NCI-H2227 treated with DMSO at 0.1 percent for 48 hours (cell line): ENCODE measurements around the gene CUL1.

ENCODE experiments used
- DNase-seq: peaks from one replicate; lab custom pipeline; 2025; lab: John Stamatoyannopoulos, UW

CUL1 gene

DNA sequence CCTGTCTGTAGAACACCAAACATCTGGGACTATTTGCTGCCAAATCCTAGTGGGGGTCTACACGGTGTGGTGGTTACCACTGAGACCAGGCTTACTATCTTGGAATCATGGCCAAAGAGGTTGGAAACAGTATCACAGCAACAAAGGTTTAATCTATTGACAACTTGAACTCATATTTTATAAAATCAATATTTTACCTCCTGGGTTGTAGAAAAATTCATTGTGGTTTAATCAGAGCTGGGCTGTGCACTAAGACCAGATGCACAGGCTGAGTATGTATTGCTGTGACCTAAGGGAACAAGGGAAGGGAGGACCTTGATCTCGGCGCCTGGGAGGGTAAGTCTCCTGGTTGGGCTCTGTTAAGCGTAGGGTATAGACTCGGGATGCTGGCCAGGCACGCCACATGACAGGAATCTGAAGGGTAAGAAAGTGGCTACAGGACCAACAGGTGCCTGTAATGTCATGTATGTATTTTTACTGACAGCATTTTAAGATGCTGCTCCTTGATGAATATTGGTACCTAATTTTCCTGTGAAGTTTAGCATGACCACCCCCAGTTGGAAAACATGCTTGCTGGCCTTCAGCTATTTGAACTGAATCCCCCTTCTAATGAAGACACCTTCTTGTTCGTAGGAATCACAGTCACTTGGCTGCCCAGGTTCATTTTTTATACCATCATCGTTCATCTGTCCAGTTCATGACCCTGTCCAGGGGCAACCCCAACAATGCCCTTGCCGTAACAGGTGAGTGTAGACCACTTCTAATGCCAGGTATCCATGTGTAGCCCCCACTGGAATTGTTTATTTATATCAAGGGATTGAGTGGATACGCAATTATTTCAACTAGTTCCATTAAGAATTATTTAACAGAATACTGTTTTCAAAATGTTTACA is 105.9 kb downstream of the CUL1 start:
- no peak for DNase-seq

DNA sequence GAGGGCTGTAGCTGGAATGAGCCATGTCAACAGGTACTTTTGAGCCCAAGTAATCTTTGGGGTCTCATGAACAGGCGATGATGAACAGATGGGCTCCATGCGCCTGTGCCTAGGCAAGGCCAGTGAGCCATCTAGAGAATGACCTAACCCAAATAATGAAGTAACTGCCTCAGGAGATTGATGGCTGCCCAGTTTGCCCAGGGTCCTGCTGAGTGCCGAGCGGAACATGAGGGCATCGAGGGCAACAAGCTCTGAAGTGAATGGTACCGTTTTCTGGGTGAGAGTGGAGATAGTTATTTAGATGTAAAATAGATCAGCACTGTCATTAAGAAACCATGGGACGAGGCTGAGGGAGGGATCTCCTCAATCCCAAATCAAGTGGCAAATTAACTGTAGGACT is 107.5 kb downstream of the CUL1 start:
- DNase-seq = no peak

DNA sequence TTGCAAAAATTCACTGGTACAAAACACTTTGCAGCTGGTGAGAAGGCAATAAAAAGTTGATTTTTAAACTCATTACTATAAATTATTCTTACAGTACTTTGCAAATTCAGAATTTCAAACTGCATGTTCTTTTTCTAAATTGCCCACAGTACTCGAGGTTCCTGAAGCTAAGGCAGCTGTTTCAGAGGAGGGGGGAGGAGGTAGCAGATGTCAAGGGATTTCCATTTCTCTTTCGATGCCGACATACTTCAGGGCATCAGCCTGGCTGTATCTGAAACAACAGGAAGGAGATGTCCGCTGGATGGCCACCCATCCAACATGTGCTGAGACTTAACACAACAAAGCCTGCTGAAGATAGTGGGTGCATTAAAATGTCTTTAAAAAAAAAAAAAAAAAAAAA is 108.7 kb downstream of the CUL1 start:
- no peak for DNase-seq

DNA sequence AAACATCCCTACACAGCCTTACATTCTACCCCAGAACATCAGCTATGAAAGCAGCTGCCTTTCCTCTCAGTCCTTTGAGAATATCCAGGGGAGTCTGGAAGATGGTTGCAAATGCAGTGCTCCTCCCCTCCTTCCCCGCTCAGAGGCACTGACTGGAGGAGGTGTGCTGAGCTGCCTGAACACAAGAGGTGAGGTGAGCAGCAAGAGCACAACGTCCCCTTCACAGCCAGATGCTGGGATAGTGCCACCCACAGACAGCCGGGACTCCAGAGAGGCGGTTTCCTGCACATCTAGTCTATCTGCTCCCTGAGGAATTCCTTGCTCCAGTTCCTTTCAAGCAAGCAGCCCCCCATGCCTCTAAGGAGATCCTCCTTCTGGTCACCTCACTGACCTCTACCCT is 111.2 kb downstream of the CUL1 start:
- no peak for DNase-seq

DNA sequence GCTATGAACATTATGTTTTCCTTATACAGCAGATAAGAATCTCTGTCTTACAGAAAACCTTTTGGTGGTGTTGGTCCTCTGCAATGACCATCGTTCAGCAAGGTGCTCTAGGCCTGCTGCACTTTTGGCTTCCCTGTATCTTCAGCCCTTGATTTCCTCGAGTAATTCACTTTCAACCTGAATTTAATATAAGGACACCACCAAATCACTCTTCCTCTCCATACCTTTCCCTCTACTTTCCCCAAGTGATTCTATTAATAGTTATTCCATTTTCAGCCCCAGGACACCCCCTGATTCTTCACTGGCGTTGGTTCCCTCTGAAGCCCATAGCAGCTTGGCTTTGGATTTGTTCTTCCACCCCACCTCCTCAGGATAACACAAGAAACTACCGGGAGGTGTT is 113.2 kb downstream of the CUL1 start:
- no peak for DNase-seq

DNA sequence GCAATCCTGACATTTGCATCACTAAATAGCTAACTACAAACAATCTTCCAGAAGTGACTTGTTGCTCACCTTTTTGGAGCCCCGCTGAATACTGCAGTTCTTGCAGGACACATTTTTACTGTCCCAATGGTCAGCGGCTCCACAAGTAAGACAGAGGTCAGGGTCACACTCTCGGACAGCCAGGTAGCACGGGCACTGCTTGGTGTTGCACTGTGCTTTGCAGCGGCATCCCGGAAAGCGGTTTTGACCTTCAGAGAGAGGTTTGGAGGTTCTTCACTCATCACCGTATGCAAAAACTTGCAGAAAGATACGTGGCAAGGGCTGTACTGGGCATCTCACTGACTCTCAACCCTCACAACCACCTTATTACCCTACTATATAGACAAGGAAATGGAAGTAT is 115.2 kb downstream of the CUL1 start:
- no peak for DNase-seq

DNA sequence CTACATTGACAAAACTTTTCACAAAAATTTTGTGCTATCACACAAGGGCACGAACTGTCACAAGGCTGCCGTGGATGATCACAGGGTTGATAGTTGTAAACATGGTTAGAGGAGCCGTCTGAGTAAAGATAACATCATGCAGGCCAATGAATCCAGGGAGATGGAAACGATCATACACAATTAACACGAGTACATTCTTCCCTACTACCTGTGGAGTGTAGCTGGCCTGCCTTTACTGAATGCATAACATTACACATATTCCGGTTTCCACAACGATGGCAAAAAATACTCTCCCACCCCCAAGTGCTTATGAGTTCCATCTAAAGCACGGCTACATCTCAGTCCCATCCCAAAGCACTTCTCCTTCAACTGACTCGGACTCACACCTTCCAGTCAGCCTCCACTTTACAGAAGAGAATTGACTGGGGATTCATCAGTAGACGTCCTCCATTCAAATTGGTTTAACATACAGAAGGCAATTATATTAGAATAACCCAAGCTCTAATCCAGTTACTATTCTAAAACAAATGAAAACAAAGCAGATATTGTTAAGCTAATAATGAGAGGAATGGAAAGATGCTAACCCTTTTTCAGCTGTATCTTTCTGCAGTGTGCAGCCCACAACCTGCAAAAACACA is 116.3 kb downstream of the CUL1 start:
- no peak for DNase-seq

DNA sequence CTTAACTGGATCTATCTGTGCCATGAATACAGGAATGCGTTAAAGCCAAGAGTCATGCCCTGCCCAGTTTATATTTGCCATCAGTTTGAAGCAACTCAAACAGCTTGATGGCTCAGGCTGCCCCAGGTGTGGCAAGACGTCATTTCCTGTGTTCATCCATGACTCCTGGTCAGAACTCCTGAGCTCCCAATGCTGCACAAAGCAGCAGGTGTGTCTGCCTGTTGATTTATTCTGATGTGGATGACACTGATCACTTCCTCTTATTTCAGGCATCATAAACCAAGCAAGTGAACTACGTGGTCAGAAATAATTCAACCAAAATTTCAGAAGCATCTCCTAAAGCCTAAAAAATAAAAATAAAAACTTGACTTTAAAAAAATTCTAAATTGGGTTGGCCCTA is 116.9 kb downstream of the CUL1 start:
- DNase-seq = no peak

DNA sequence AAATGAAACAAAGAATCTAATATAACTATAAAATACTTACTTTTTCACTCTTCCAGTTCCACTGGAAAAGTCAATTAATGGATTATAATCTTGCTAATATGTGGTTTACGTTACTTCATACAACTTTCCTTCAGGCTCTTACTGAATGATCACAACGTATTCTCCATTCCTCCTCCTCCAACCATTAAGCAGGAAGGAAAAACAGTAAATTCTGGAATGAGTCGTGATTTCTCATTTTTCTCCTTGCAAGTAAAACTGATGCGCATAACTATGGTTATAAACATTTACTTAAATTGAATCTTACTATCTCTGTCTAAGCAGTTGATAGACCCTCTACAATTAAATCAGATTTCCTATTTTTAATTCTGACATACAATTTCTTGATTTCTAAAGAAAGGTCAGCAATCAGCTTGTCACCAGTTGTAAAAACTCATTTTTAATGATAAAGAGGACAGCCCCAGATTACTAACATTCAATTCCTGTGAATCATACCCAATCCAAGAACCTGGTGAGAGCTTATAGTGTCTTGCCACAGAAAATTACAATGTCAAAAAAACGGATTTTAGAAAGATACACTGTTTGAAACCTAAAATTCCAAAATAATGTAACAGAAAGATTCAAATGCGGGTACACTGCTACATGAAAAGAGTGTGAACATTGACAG is 121.1 kb downstream of the CUL1 start:
- DNase-seq = no peak

DNA sequence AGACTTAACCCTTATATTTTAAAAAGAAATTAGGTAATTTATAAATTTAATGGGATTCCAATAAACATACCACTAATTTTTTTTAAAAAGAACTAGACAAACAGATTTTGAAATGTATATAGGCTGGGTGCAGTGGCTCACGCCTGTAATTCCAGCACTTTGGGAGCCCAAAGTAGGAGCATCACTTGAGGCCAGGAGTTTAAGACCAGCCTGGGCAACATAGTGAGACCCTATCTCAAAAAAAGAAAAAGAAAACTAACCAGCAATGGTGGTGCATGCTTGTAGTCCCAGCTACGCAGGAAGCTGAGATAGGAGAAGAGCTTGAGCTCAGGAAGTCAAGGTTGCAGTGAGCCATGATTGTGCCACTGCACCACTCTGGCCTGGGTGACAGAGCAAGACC is 122.7 kb downstream of the CUL1 start:
- no peak for DNase-seq

DNA sequence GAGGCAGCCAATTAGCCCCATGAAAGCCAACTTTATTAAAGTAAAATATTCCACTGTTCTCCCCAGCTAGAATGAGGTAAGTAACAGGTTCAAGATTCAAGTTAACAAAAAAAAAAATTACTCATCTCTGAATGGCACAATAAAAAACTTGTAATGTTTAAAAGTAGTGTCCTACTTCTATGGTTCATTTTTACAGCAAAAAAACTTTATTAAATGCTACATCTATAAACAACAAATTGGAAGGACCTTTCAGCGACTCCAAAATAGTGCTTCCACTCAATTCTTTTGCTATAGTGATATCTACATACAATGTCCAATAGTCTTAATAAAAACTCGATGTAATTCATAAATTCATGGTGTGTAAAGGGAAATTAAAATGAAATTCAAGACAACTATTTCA is 126.2 kb downstream of the CUL1 start:
- no peak for DNase-seq

DNA sequence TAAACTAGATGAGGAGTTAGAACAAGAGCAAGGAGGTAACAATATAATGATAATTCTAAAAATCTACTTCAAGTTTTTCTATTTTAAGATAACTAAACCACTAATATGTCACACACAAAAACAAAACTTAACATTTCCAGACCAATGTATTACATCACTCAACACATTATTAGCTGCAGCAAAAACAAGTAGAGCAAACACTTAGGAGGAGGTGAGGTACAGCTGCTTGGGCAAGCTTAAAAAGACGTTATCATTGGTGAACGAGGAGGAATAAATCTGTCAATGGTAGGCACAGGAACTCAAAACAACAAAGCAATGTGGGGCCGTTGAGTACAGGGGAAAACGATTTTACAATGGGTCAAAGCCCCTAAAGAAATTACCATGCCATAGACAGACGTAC is 126.6 kb downstream of the CUL1 start:
- no peak for DNase-seq

DNA sequence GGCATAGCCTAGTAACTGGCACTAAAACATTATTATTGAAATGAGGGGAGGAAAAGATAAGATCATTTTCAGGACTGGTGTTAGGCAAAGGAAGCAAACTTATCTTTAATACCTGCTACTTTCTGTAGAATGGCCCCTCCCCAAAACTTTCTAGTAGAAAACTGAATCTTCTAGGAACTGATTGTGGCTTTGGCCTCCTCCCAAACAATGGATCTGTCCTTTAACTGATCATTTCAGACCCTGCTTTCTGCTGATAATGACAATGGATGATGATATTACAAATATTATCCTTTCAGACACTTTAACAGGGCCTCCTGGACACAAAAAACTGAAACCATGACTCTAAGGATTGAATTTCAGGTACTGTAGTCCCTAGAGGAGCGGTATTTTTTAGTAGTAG is 130.3 kb downstream of the CUL1 start:
- no peak for DNase-seq

DNA sequence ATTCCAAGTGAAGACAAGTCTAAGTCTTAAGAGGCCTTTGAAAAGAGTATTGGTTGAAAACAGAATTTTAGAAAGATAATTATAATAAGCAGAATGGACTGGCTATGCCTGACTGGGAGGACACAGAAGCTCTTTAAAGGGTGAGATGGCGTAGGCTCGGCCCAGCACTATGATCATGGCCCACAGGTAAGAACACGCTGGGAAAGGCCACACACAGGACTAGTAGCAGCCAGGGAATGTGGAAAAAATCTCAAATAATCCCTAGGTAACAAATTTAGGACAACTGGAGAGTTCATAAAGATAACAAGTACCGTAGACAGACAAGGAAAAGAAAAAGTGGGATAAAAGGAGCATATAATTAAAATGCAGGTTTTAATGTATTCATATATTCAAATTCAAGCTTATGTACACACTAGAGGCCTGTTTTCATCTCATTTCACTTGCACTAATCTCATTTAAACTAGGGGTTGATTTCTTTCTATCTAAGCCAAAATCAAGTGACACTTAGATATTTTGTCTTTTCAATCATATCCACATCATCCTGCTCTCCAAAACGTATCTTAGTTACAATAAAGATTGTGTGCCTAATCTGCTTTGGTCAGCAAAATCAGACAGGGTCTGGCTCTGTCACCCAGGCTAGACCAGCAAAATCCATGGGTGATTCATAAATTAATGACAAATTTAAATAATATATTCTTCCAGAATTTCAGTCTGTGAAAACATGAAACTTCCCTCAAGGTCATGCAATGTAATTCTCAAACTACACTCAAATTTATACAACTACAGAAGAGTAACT is 132.4 kb downstream of the CUL1 start:
- no peak for DNase-seq

DNA sequence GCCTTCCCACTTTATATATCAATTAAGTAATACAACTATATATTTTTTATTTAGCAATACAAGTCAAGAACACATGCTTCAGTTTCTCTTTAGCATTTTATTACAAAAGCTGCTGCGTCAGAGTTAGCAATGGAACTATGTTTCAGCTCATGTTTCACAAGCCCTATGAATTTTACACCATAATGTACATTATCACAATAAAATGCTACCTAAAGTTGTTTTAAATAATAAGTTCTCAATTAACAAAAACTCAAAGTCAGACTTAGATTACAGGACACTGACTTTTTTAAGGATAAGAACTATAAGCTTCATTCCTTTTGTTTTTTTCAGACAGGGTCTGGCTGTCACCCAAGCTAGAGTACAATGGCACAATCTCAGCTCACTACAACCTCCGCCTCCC is 133.1 kb downstream of the CUL1 start:
- no peak for DNase-seq

DNA sequence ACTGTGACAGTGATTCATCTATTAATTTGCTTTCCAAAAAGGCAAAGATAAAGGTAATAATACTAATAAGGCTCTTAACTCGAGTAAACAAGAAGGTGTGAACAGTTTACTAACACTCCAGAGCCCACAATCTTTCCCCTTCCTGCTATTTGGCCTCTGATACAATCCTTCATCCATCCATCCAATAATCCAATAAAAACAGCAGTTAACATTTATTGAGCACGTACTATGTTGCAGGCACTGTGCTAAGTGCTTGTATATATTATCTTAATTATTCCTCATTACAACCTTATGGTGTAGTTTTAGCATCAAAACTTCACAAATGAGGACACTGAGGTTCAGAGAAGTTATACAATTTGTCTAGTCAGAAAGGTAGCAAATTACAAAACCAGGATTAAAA is 135.9 kb downstream of the CUL1 start:
- no peak for DNase-seq

DNA sequence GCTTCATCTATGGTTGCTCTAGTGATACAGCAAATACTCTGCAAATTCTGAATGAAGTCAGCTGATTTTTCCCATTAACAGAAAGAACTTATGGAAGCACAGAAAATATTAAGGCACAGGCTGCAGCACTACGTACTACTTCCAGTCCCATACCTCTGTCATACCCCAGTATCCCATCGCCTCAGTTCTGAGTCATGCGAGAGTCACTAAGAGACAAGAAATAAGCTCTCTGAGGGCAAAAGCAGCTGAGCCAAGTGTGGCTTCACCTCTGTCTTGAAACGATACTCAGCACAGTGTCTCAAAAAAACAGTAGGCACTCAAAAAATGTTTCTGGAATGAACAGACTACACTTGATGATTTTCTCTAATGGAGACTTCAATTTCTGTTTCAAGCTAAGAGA is 137.2 kb downstream of the CUL1 start:
- DNase-seq = no peak

DNA sequence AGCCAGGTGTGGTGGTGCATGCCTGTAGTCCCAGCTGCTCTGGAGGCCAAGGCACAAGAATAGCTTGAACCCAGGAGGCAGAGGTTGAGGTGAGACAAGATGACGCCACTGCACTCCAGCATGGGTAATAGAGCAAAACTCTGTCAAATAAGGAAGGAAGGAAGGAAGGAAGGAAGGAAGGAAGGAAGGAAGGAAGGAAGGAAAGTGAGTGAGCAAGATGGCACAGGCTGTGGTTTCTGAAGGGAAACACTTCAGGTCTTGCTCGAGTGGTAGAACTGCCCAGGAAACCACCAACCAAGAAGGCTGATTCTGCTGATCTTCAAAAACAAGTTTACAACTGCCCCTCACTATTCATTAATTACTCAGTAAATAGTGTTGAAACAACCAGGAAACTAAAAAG is 140.2 kb downstream of the CUL1 start:
- DNase-seq = no peak

DNA sequence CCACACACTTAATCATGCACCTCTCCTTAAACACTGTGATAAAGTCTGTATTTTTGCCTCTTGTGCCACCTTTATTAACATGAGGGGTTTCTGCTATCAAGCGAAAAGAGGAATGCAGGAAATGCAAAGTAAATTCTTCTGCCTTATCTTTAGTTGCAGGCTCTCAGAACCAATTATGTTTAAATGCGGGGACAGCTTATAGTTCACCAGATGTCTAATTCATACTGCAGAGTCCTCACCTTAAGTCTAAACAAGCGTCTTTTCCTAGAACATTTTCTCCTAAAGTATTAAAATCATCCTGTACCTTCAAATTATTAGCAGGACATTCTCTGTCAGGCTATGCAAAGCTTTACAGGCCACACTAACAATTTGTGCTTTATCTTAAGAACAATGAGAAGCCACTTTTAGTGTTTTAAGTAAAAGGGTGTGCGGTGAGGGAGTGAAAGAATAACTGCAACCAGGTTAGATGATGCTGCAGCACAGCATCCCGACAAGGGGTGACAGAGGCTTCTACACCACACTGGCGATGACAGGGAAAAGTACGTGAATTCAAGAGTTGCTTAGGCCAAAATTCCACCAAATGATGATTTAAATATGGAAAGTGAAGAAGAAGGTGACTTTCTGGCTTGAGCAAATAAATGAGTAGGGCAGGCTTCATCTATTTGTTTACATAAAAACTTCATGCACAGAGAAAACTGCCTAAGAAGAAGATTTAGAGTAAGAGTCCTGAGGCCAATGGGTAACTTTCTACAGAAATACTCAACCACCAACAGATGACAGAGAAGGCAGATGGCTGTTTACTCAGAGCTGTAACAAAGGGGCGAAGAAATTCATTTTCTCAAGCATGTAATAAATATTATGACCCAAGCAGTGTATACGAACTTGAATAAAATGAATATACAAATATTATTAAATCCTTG is 149.4 kb downstream of the CUL1 start:
- no peak for DNase-seq

DNA sequence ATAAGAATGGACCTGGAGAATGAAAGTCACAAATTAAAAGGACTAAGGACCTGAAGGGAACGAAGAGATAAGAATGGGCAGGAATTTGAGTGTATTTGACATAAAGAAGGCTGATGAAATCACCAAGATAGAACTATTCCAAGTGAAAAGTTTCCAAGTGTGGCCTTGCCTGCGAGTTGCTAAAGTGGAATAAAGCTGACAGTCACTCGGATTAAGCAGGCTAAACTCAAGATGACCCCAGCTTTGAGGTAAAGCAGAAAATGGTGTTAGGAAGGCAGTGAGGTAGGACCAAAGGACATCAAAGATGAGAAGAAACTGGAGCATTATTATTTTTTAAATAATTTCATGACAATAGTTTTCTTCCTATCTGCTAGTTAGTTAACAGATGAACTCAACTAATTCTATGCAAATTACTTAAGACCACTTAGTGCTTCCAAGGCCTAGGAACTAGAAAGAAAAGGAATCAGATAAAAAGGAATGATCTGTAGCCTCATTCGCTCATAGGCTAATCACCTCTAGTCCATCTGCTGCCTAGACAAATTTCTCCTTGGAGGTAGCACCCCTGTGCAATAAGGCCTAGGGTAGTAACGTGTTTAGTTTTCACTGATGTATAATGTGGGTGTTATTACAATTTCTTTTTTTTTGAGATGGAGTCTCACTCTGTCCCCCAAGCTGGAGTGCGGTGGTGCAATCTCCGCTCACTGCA is 150.8 kb downstream of the CUL1 start:
- no peak for DNase-seq

DNA sequence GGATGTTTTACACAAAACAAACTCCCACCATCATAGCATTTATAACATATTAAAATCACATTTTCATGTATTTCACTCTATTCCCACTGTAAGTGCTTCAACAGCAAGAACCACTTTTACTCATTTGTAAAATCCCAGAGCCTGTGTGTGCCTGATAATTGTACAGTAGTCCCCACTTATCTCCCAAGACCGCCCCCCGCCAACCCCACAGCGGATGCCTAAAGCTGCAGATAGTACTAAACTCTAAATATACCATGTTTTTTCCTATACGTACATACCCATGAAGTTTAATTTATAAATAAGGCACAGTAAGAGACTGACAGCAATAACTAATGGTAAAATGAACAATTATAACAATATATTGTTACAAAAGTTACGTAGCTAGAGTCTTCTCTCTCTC is 151.9 kb downstream of the CUL1 start:
- DNase-seq = no peak
